ENCODE measurements around the gene RNLS. TPM values are rescaled to one million over a fixed set of nuclear protein-coding genes. Genes with fewer than 3 reads are reported as not detected.

RNLS gene
- total RNA-seq, 1 experiment from 2014 or later, result 11.4 TPM

GRCh38 chr10:88343761-88344484, 239.2 kb downstream of the RNLS start:
- ATAC-seq, result no peak

GRCh38 chr10:88342733-88343310, 240.3 kb downstream of the RNLS start:
- no peaks in the 10 kb centered on the region for H3K4me1 ChIP-seq (ENCODE audit: control insufficient read depth, insufficient read depth, low read length)
- TF ChIP-seq SIN3A (IDR thresholded peaks at IDR 0.05; ENCODE audit: borderline replicate concordance, insufficient read depth, low read depth, low read length), result no peak
- TF ChIP-seq POLR2AphosphoS5 (IDR thresholded peaks at IDR 0.05; ENCODE audit: low read depth, low read length), result no peak
- no peak for TF ChIP-seq CTCF (IDR thresholded peaks at IDR 0.05)
- no peak for TF ChIP-seq TCF7L2 (IDR thresholded peaks at IDR 0.05; ENCODE audit: low read depth, low read length)
- TF ChIP-seq REST (IDR thresholded peaks at IDR 0.05; ENCODE audit: insufficient read depth in 1 of 2, low read depth in 2 of 2, low read length in 1 of 2), result no peak
- no peak overlapping the region for H3K27ac ChIP-seq (ENCODE audit: low read length)
- intact Hi-C loops (cut with micrococcal nuclease; ENCODE audit: unreplicated experiment) (no loop called here), in situ Hi-C loops (cut with HindIII; ENCODE audit: low pct_unique_long_range_greater_than_20kb, low sequenced_read_pairs) (no loop called here)
- no TSS peak for BruUV-seq (replicated peaks)
- H3K27me3 ChIP-seq (ENCODE audit: control insufficient read depth, insufficient read depth, low read length), result peaks cover 2% of the 10 kb centered on the region; the same call in 1 of the 2 replicates
- CTCF ChIA-PET, result no interaction called here
- POLR2A ChIA-PET, result no interaction called here
- no peaks in the 10 kb centered on the region for H3K36me3 ChIP-seq (ENCODE audit: control insufficient read depth, insufficient read depth, low read length)
- ATAC-seq, result no peak
- H3K9me3 ChIP-seq (ENCODE audit: control insufficient read depth, insufficient read depth, low read depth, low read length), result no peaks in the 10 kb centered on the region
- no peak for DNase-seq (ENCODE audit: low read depth, low spot score)
- H3K4me3 ChIP-seq (ENCODE audit: low read depth in 2 of 2, low read length in 2 of 2), result no peak overlapping the region

More at GRCh38 chr10:88343761-88344484, 239.2 kb downstream of the RNLS start:
- intact Hi-C loops (cut with micrococcal nuclease; ENCODE audit: unreplicated experiment), result no loop called here
- no peak overlapping the region for H3K27ac ChIP-seq (ENCODE audit: low read length)
- TF ChIP-seq SIN3A (IDR thresholded peaks at IDR 0.05; ENCODE audit: borderline replicate concordance, insufficient read depth, low read depth, low read length), result no peak
- no peak for TF ChIP-seq TCF7L2 (IDR thresholded peaks at IDR 0.05; ENCODE audit: low read depth, low read length)
- no peak for TF ChIP-seq REST (IDR thresholded peaks at IDR 0.05; ENCODE audit: insufficient read depth in 1 of 2, low read depth in 2 of 2, low read length in 1 of 2)
- no peak for TF ChIP-seq POLR2AphosphoS5 (IDR thresholded peaks at IDR 0.05; ENCODE audit: low read depth, low read length)
- TF ChIP-seq CTCF (IDR thresholded peaks at IDR 0.05), result no peak
- H3K9me3 ChIP-seq (ENCODE audit: control insufficient read depth, insufficient read depth, low read depth, low read length), result no peaks in the 10 kb centered on the region
- H3K4me3 ChIP-seq (ENCODE audit: low read depth in 2 of 2, low read length in 2 of 2), result no peak overlapping the region
- ChIA-PET POLR2A (no interaction called here), CTCF (no interaction called here)
- no peak for DNase-seq (ENCODE audit: low read depth, low spot score)
- H3K27me3 ChIP-seq (ENCODE audit: control insufficient read depth, insufficient read depth, low read length), result peaks cover 2% of the 10 kb centered on the region
- no TSS peak for BruUV-seq (replicated peaks)
- no peaks in the 10 kb centered on the region for H3K36me3 ChIP-seq (ENCODE audit: control insufficient read depth, insufficient read depth, low read length)
- in situ Hi-C loops (cut with HindIII; ENCODE audit: low pct_unique_long_range_greater_than_20kb, low sequenced_read_pairs), result no loop called here
- H3K4me1 ChIP-seq (ENCODE audit: control insufficient read depth, insufficient read depth, low read length), result no peaks in the 10 kb centered on the region

Measured in Panc1 (cell line).